ENCODE measurements around the gene RBM8A. TPM values are rescaled to one million over a fixed set of nuclear protein-coding genes. Genes with fewer than 3 reads are reported as not detected.

Gene RBM8A
- total RNA-seq, 1 donor from 2014 or later = 177 TPM

GRCh38 chr1:145951526-145951925, 24.2 kb upstream of the RBM8A start:
- Histone ChIP-seq H3K4me1 (ENCODE audit: insufficient read depth, low read length) (peaks cover 7% of the 10 kb centered on the region), H3K9ac (ENCODE audit: low read length) (no peak overlapping the region), H3K4me3 (ENCODE audit: insufficient read depth, low read depth, low read length) (no peak overlapping the region), H4K20me1 (ENCODE audit: insufficient read depth, low read length) (peaks cover 64% of the 10 kb centered on the region), H3K36me3 (ENCODE audit: insufficient read depth, low read length) (peaks cover 5% of the 10 kb centered on the region), H3K27me3 (ENCODE audit: insufficient read depth, low read length) (no peaks in the 10 kb centered on the region), H3K27ac (ENCODE audit: low read depth, low read length) (no peak overlapping the region), H3K4me2 (ENCODE audit: low read length) (no peak overlapping the region), H3K79me2 (ENCODE audit: insufficient read depth, low read length) (peaks cover 91% of the 10 kb centered on the region), H2AFZ (ENCODE audit: low read depth, low read length) (no peak overlapping the region), H3K9me3 (ENCODE audit: insufficient read depth, low read depth, low read length) (no peaks in the 10 kb centered on the region)
- H3K4me1 Mint-ChIP-seq (ENCODE audit: low read depth, unreplicated experiment) = peaks cover 9% of the 10 kb centered on the region
- no peaks in the 10 kb centered on the region for H3K27me3 Mint-ChIP-seq (ENCODE audit: low read depth, unreplicated experiment)
- no peak overlapping the region for H3K27ac Mint-ChIP-seq (ENCODE audit: unreplicated experiment)
- TF ChIP-seq, protein P1, sequence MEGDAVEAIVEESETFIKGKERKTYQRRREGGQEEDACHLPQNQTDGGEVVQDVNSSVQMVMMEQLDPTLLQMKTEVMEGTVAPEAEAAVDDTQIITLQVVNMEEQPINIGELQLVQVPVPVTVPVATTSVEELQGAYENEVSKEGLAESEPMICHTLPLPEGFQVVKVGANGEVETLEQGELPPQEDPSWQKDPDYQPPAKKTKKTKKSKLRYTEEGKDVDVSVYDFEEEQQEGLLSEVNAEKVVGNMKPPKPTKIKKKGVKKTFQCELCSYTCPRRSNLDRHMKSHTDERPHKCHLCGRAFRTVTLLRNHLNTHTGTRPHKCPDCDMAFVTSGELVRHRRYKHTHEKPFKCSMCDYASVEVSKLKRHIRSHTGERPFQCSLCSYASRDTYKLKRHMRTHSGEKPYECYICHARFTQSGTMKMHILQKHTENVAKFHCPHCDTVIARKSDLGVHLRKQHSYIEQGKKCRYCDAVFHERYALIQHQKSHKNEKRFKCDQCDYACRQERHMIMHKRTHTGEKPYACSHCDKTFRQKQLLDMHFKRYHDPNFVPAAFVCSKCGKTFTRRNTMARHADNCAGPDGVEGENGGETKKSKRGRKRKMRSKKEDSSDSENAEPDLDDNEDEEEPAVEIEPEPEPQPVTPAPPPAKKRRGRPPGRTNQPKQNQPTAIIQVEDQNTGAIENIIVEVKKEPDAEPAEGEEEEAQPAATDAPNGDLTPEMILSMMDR (IDR thresholded peaks at IDR 0.05; ENCODE audit: insufficient read depth, low read depth, low read length) = no peak
- TF ChIP-seq EZH2 (IDR thresholded peaks at IDR 0.05; ENCODE audit: insufficient read depth, low read length) = no peak
- peaks cover 10% of the 10 kb centered on the region for H3K36me3 Mint-ChIP-seq (ENCODE audit: low read depth, unreplicated experiment)
- DNase-seq (ENCODE audit: low read depth) = no peak
- no peak overlapping the region for H3K4me3 Mint-ChIP-seq (ENCODE audit: unreplicated experiment)
- H3K9me3 Mint-ChIP-seq (ENCODE audit: unreplicated experiment) = peaks cover 2% of the 10 kb centered on the region
- no peak for FAIRE-seq

- no peak overlapping the region for H3K27ac ChIP-seq (ENCODE audit: low read depth, low read length)
- H3K4me1 ChIP-seq (ENCODE audit: insufficient read depth, low read length) = no peaks in the 10 kb centered on the region
- H3K4me2 ChIP-seq (ENCODE audit: low read length) = no peak overlapping the region
- no peaks in the 10 kb centered on the region for H3K9me3 ChIP-seq (ENCODE audit: insufficient read depth, low read depth, low read length)
- FAIRE-seq (no peak), DNase-seq (ENCODE audit: low read depth) (no peak)
- no peak overlapping the region for H2AFZ ChIP-seq (ENCODE audit: low read depth, low read length)
- Mint-ChIP-seq H3K27ac (ENCODE audit: unreplicated experiment) (no peak overlapping the region), H3K4me1 (ENCODE audit: low read depth, unreplicated experiment) (no peaks in the 10 kb centered on the region), H3K27me3 (ENCODE audit: low read depth, unreplicated experiment) (no peaks in the 10 kb centered on the region), H3K4me3 (ENCODE audit: unreplicated experiment) (no peak overlapping the region), H3K36me3 (ENCODE audit: low read depth, unreplicated experiment) (peaks cover 17% of the 10 kb centered on the region), H3K9me3 (ENCODE audit: unreplicated experiment) (peaks cover 2% of the 10 kb centered on the region)
- H3K9ac ChIP-seq (ENCODE audit: low read length) = no peak overlapping the region
- peaks cover 2% of the 10 kb centered on the region for H3K36me3 ChIP-seq (ENCODE audit: insufficient read depth, low read length)
- peaks cover 71% of the 10 kb centered on the region for H3K79me2 ChIP-seq (ENCODE audit: insufficient read depth, low read length)
- H4K20me1 ChIP-seq (ENCODE audit: insufficient read depth, low read length) = peaks cover 47% of the 10 kb centered on the region
- no peaks in the 10 kb centered on the region for H3K27me3 ChIP-seq (ENCODE audit: insufficient read depth, low read length)
- TF ChIP-seq EZH2 (IDR thresholded peaks at IDR 0.05; ENCODE audit: insufficient read depth, low read length) = no peak
- TF ChIP-seq, protein P1 (IDR thresholded peaks at IDR 0.05; ENCODE audit: insufficient read depth, low read depth, low read length) = no peak
- no peak overlapping the region for H3K4me3 ChIP-seq (ENCODE audit: insufficient read depth, low read depth, low read length)
These were observed 21.9 kb upstream of the RBM8A start for GRCh38 chr1:145949219-145949618.

GRCh38 chr1:145947551-145947950, 20.3 kb upstream of the RBM8A start:
- FAIRE-seq (no peak), DNase-seq (ENCODE audit: low read depth) (no peak)
- no peak overlapping the region for H3K27ac ChIP-seq (ENCODE audit: low read depth, low read length)
- H3K4me1 ChIP-seq (ENCODE audit: insufficient read depth, low read length) = no peaks in the 10 kb centered on the region
- H2AFZ ChIP-seq (ENCODE audit: low read depth, low read length) = no peak overlapping the region
- Mint-ChIP-seq H3K4me3 (ENCODE audit: unreplicated experiment) (no peak overlapping the region), H3K4me1 (ENCODE audit: low read depth, unreplicated experiment) (no peaks in the 10 kb centered on the region), H3K27me3 (ENCODE audit: low read depth, unreplicated experiment) (no peaks in the 10 kb centered on the region), H3K36me3 (ENCODE audit: low read depth, unreplicated experiment) (peaks cover 20% of the 10 kb centered on the region), H3K9me3 (ENCODE audit: unreplicated experiment) (peaks cover 2% of the 10 kb centered on the region), H3K27ac (ENCODE audit: unreplicated experiment) (no peak overlapping the region)
- H3K36me3 ChIP-seq (ENCODE audit: insufficient read depth, low read length) = peaks cover 8% of the 10 kb centered on the region
- no peak for TF ChIP-seq EZH2 (IDR thresholded peaks at IDR 0.05; ENCODE audit: insufficient read depth, low read length)
- TF ChIP-seq, protein P1 (IDR thresholded peaks at IDR 0.05; ENCODE audit: insufficient read depth, low read depth, low read length) = no peak
- H3K9me3 ChIP-seq (ENCODE audit: insufficient read depth, low read depth, low read length) = no peaks in the 10 kb centered on the region
- H3K9ac ChIP-seq (ENCODE audit: low read length) = no peak overlapping the region
- peaks cover 54% of the 10 kb centered on the region for H3K79me2 ChIP-seq (ENCODE audit: insufficient read depth, low read length)
- peaks cover 38% of the 10 kb centered on the region for H4K20me1 ChIP-seq (ENCODE audit: insufficient read depth, low read length)
- no peak overlapping the region for H3K4me3 ChIP-seq (ENCODE audit: insufficient read depth, low read depth, low read length)
- no peak overlapping the region for H3K4me2 ChIP-seq (ENCODE audit: low read length)
- no peaks in the 10 kb centered on the region for H3K27me3 ChIP-seq (ENCODE audit: insufficient read depth, low read length)

Data from astrocyte (in vitro differentiated cells and primary cell).